ENCODE measurements around the gene ANKRD6. TPM values are rescaled to one million over a fixed set of nuclear protein-coding genes. Genes with fewer than 3 reads are reported as not detected.
"Not testable (repeated sequence)": the region's sequence is repeated elsewhere in the genome, so short reads cannot be mapped to it uniquely, and the experiment has no call there.

Gene ANKRD6
- total RNA-seq, 1 experiment from 2014 or later: 5.6 TPM

- H3K4me2 ChIP-seq (ENCODE audit: low read length): no peak overlapping the region
- no peak for TF ChIP-seq EZH2 (IDR thresholded peaks at IDR 0.05; ENCODE audit: low read length, unreplicated experiment)
- no peaks in the 10 kb centered on the region for H3K27me3 ChIP-seq (ENCODE audit: low read length)
- no peaks in the 10 kb centered on the region for H3K9me3 ChIP-seq (ENCODE audit: low read length)
- no peaks in the 10 kb centered on the region for H3F3A ChIP-seq (ENCODE audit: low read length, unreplicated experiment)
- intact Hi-C loops (cut with micrococcal nuclease): no loop called here
- DNase-seq (no peak), ATAC-seq (no peak)
- no peaks in the 10 kb centered on the region for H3K9me2 ChIP-seq (replicated peaks; ENCODE audit: low read length)
- no peak overlapping the region for H3K4me3 ChIP-seq (ENCODE audit: low read length)
- H3K79me2 ChIP-seq (ENCODE audit: low read length): no peaks in the 10 kb centered on the region
- no TSS peak for BruUV-seq (replicated peaks)
- no peaks in the 10 kb centered on the region for H4K20me1 ChIP-seq (ENCODE audit: low read length)
- no peak overlapping the region for H3K9ac ChIP-seq (ENCODE audit: low read length)
- POLR2A ChIA-PET (ENCODE audit: unreplicated experiment): no interaction called here
- H3K27ac ChIP-seq (ENCODE audit: low read length): no peak overlapping the region
- no peak overlapping the region for H2AFZ ChIP-seq (ENCODE audit: low read length)
- no peaks in the 10 kb centered on the region for H3K4me1 ChIP-seq (ENCODE audit: insufficient read depth, low read length)
- CTCF ChIA-PET: no interaction called here
- H3K36me3 ChIP-seq (ENCODE audit: low read depth, low read length): no peaks in the 10 kb centered on the region
These were observed 186.6 kb downstream of the ANKRD6 start for GRCh38 chr6:89619567-89619966.

GRCh38 chr6:89623749-89624148 is 190.8 kb downstream of the ANKRD6 start:
- no peak overlapping the region for H3K27ac ChIP-seq (ENCODE audit: low read length)
- no peaks in the 10 kb centered on the region for H3K4me1 ChIP-seq (ENCODE audit: insufficient read depth, low read length)
- no TSS peak for BruUV-seq (replicated peaks)
- intact Hi-C loops (cut with micrococcal nuclease): no loop called here
- no peak overlapping the region for H3K9ac ChIP-seq (ENCODE audit: low read length)
- TF ChIP-seq EZH2phosphoT487 (IDR thresholded peaks at IDR 0.05; ENCODE audit: borderline replicate concordance, low read length) (no peak), EZH2 (IDR thresholded peaks at IDR 0.05; ENCODE audit: low read length, unreplicated experiment) (no peak), CTCF (conservative IDR thresholded peaks at IDR 0.05; ENCODE audit: low read depth, low read length) (no peak)
- no peak overlapping the region for H2AFZ ChIP-seq (ENCODE audit: low read length)
- H3K27me3 ChIP-seq (ENCODE audit: low read length): no peaks in the 10 kb centered on the region
- H3K9me3 ChIP-seq (ENCODE audit: low read length): no peaks in the 10 kb centered on the region
- POLR2A ChIA-PET (ENCODE audit: unreplicated experiment): no interaction called here
- no peak overlapping the region for H3K4me3 ChIP-seq (ENCODE audit: low read length)
- ATAC-seq (no peak), DNase-seq (no peak)
- no peaks in the 10 kb centered on the region for H3K79me2 ChIP-seq (ENCODE audit: low read length)
- H4K20me1 ChIP-seq (ENCODE audit: low read length): no peaks in the 10 kb centered on the region
- CTCF ChIA-PET: no interaction called here
- H3F3A ChIP-seq (ENCODE audit: low read length, unreplicated experiment): no peaks in the 10 kb centered on the region
- H3K36me3 ChIP-seq (ENCODE audit: low read depth, low read length): no peaks in the 10 kb centered on the region
- no peak overlapping the region for H3K4me2 ChIP-seq (ENCODE audit: low read length)
- no peaks in the 10 kb centered on the region for H3K9me2 ChIP-seq (replicated peaks; ENCODE audit: low read length)

GRCh38 chr6:89630488-89630887 is 197.5 kb downstream of the ANKRD6 start:
- H3K27ac ChIP-seq (ENCODE audit: low read length): no peak overlapping the region
- H3K36me3 ChIP-seq (ENCODE audit: low read depth, low read length): no peaks in the 10 kb centered on the region
- intact Hi-C loops (cut with micrococcal nuclease): no loop called here
- H3K9me3 ChIP-seq (ENCODE audit: low read length): no peaks in the 10 kb centered on the region
- ATAC-seq (no peak), DNase-seq (no peak)
- H3K27me3 ChIP-seq (ENCODE audit: low read length): no peaks in the 10 kb centered on the region
- H3K4me1 ChIP-seq (ENCODE audit: insufficient read depth, low read length): no peaks in the 10 kb centered on the region
- no peak overlapping the region for H3K4me2 ChIP-seq (ENCODE audit: low read length)
- no peaks in the 10 kb centered on the region for H3F3A ChIP-seq (ENCODE audit: low read length, unreplicated experiment)
- no peaks in the 10 kb centered on the region for H3K79me2 ChIP-seq (ENCODE audit: low read length)
- H4K20me1 ChIP-seq (ENCODE audit: low read length): no peaks in the 10 kb centered on the region
- no peak overlapping the region for H3K9ac ChIP-seq (ENCODE audit: low read length)
- CTCF ChIA-PET: no interaction called here
- BruUV-seq (replicated peaks): no TSS peak
- TF ChIP-seq EZH2 (IDR thresholded peaks at IDR 0.05; ENCODE audit: low read length, unreplicated experiment): no peak
- no peak for TF ChIP-seq EZH2phosphoT487 (IDR thresholded peaks at IDR 0.05; ENCODE audit: borderline replicate concordance, low read length)
- TF ChIP-seq CTCF (conservative IDR thresholded peaks at IDR 0.05; ENCODE audit: low read depth, low read length): no peak
- H3K9me2 ChIP-seq (replicated peaks; ENCODE audit: low read length): no peaks in the 10 kb centered on the region
- H3K4me3 ChIP-seq (ENCODE audit: low read length): no peak overlapping the region
- POLR2A ChIA-PET (ENCODE audit: unreplicated experiment): no interaction called here
- H2AFZ ChIP-seq (ENCODE audit: low read length): no peak overlapping the region

- H3K4me1 ChIP-seq (ENCODE audit: insufficient read depth, low read length); ATAC-seq; H3K79me2 ChIP-seq (ENCODE audit: low read length); H3K4me2 ChIP-seq (ENCODE audit: low read length); intact Hi-C loops (cut with micrococcal nuclease); H3K27ac ChIP-seq (ENCODE audit: low read length); H3K9me3 ChIP-seq (ENCODE audit: low read length); H2AFZ ChIP-seq (ENCODE audit: low read length); BruUV-seq (replicated peaks); H3K9ac ChIP-seq (ENCODE audit: low read length); H3K4me3 ChIP-seq (ENCODE audit: low read length); H3K36me3 ChIP-seq (ENCODE audit: low read depth, low read length); H3F3A ChIP-seq (ENCODE audit: low read length, unreplicated experiment); DNase-seq; CTCF ChIA-PET; H3K27me3 ChIP-seq (ENCODE audit: low read length); POLR2A ChIA-PET (ENCODE audit: unreplicated experiment); H4K20me1 ChIP-seq (ENCODE audit: low read length); H3K9me2 ChIP-seq (replicated peaks; ENCODE audit: low read length): not testable (repeated sequence)
These were observed 203.5 kb downstream of the ANKRD6 start for GRCh38 chr6:89636412-89636811.

Data from PC-3 (cell line).